HG03045 (cell line): ENCODE measurements around the gene NANOS3.

Experiments used
- ATAC-seq: cut with Tn5 transposase; IDR thresholded peaks from one replicate; pipeline ENCODE4 v1.9.1; 2021; ENCODE audit warnings: mild to moderate bottlenecking, moderate library complexity; ENCODE audit not compliant: unreplicated experiment

The NANOS3 gene

DNA sequence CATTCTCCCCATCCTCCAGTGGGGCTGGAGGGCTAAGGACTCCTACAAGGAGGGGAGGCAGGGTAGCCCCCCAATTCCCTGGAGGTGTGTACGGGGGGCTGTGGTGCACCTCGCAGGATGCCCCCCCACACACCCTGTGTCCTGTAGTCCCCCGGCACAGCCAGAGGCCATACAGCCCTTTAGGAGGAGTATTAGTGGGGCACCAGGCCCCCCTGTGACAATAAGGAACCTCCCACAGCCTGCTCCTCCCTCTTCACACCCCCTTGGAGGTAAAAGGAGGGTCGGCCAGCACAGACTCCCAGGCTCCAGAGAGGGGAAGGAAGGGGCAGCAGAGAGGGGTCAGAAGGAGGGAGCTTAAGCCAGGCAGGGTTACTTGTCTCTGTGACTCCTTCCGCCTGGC is at the start of gene NANOS3:
TSS of gene NANOS3 (plus strand) at position 301 of the 400 bp plus-strand sequence. CDS start 115 bp downstream, outside the sequence.
- ATAC-seq: no peak

DNA sequence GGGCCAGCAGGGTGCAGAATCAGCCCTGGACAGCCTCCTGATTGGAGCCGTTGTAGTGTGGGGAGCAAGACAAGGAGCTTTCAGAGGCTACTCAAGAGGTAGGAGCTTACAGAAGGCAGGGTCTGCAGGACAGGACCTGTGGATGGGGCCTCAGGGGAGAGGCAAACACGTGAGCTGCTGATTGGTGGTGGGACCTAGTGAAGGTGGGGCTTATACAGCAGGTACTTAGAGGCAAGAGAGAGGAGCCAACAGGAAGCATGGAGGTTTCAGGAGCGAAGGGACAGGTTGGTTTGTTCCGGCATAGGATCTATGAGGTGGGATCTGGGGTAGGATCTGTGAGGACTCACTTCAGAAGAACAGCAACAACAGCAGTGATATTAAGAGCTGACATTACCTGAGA is 49.3 kb upstream of the NANOS3 start:
- ATAC-seq: no peak

DNA sequence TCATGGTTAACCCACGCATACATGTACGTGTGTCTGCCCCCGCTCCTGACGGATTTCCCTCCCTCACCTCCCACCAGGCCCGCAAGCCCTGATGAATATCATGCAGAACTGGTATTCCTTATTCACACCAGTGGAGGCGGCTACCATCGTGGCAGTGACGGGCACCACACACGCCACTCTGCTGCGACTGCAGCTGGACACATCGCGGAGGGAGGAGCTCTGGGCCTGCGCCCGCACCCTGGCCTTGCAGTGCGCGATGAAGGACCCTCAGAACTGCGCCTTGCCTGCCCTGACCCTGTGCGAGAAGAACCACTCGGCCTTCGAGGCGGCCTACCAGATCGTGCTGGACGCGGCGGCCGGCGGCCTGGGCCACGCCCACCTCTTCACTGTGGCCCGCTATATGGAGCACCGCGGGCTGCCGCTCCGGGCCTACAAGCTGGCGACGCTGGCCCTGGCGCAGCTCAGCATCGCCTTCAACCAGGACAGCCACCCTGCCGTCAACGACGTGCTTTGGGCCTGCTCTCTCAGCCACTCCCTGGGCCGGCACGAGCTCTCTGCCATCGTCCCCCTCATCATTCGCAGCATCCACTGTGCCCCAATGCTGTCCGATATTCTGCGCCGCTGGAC is 46.7 kb upstream of the NANOS3 start:
- no peak for ATAC-seq

DNA sequence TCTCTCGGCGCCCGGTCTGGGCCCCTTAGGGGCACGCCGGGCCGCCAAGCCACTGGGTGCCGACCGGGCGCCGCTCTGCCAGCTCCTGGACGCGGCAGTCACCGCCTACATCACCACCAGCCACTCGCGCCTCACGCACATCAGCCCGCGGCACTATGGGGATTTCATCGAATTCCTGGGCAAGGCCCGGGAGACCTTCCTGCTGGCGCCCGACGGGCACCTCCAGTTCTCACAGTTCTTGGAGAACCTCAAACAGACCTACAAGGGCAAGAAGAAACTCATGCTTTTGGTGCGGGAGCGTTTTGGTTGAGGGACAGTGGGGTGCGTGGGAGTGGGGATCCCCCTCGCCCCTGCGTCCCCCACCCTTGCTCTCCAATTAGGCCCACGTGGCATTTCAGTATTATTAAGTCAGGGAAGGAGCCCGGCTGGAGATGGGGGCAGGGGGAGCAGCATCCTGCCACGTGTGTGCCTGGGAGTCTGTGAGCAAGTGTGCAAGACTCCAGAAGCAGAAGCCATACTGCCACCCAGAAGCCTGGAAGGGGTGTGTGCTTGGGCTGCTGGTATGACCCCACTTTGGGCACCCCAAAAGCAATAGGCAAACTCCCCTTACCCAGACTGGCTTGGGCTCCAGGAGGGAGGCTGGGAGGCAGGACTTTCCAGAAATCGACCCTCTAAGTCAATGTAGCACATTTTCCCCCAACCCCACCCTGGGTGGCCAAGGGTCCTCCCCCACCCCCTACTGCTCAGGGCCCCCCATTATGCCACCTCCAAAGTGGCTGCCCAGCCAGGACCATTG is 46.0 kb upstream of the NANOS3 start:
- no peak for ATAC-seq

DNA sequence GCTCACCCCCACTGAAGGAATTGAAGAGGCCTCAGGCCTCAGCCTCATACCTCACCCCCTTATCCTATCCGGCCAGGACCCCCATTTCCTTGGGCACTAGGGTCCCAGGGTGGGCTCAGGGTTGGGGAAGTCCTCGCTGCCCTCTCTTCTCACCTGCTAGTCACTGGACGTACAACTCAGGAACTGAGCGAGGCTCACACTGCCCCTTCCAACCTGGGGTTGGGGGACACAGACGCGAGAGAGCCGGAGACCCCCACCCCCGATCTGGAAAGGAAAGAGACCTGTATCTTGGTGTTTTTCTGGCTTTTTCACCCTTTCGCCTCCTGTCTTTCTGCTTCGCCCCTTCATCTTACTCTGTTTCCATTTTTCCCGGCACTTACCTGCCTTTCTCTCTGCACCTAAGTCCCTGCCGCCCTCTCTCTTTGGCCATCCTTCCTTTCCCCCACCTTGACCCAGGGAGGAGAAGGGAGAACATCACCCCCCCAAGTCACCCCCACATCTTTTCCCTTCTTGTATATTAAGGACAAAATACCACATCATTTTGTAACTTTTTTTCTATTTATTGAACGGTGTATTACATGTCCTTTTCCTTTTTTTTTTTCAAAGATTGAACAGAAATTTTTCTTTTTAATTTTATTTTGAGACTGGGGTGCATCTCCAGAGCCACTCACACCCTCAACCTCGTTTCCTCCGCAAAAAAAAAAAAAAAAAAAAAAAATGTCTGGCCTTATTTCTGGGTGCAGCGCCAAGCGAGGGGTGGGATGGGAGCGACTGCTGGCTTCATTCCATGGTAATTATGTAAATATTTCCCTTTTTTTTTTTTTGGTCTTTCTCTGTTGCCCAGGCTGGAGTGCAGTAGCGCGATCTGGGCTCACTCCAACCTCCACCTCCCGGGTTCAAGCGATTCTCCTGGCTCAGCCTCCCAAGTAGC is 45.1 kb upstream of the NANOS3 start:
- no peak for ATAC-seq

DNA sequence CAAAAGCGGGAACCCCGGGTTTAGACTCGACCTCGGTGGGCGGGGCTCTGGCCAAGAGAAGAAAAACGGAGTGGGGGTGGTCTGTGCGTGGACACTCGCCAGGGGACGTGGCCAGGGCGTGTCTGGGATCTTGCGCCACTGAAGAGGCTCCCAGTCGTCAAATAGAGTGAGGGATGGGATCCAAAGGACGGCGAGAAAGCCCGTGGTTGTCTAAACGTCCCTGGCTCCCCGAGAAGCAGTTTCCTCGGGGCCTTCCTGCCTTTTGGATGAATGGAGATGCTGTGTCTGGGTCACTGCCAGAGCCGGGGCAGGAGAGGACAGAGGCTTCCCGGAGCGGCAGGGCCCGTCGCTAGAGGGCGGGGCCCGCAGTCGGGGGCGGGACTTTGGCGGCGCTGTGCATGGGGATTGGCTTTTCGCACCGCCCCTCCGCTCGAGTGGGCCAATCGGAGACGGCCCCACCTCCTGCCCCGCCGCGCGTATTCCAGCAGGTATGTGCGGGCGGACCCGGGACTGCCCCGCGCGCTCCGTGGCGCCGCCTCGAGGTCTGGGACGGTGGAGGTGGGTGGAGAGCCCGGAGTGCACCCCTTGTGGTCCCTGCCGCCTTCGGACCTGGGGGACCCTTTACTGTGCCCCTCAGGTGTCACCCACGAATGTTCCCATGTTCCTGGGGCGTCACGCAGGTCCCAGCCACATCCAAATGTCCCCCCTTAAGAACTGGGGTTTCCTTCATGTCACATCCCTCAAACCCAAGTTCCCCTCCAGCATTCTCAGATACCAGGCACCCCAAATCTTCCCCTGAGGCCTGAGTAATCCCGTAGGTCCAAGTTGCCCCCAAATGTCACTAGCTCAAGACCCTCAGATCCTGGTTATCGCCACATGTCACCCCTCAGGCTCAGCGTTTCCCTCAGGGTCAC is 43.3 kb upstream of the NANOS3 start:
- ATAC-seq: peak; percentile 77

DNA sequence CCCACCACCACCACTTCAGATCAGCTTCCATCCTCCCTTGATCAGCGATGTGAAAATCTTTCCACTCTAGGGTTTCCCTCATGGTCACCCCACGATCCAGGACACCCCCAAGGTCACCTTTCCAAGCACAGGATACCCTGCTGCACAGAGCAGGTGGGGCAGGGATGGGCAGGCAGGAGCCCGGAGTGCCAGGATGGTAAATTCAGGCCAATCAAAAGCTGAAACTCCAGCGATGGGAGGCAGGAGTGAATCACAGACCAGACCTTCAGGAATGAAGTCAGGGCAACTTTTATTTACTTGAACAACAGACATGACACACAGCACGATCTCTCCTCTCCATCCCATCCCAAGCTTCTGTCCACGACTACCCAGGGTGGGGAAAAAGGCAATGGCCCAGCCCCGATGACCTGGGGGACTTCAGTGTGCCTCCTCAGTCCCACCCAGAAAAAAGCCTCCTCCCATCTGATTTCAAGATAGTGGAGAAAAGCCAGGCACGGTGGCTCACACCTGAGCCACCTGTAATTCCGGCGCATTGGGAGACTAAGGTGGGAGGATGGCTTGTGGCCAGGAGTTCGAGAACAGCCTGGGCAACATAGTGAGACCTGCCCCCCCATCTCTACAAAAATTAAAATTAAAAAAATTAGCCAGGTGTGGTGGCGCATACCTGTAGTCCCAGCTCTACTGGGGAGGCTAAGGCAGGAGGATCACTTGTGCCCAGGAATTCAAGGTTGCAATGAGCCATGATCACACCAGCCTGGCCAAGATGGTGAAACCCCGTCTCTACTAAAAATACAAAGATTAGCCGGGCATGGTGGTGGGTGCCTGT is 42.5 kb upstream of the NANOS3 start:
- no peak for ATAC-seq

DNA sequence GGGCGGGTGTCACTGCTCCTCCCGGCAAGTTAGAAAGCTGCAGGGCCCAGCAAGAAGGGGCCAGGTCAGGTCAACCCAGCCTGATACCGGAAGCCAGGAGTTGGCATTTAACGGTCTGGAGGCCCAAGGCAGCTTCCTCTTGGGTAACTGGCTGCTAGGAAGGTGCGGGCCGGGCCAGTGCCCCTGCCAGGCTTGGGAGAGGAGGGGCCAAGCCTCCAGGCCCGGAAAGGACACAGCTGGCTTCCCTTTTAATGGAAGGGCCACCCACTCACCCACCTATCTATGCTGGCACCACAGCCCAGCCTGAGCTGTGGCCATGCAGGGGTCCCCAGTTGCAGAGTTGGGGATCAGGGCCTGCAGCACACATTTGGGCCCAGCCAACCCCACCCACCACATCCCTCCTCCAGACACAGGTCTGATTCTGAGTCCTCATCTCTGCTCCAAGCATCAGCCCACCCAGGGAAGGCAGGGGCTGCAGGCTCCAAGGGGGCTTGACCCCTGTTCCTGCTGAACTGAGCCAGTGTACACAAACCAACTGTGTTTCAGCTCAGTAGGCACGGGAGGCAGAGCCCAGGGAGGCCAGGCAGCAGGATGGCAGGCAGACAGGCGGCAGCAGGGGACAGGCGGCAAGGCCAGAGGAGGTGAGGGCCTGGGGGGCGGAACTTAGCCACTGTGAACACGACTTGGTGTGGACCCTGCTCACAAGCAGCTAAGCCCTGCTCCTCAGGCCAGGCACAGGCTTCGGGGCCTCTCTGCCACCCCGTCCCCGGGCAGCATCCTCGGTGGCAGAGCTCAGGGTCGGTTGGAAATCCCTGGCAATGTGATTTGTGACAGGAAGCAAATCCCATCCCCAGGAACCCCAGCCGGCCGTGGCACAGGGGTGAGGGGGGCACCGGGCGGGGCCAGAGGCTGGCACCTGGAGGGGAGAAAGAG is 40.9 kb upstream of the NANOS3 start:
- no peak for ATAC-seq

DNA sequence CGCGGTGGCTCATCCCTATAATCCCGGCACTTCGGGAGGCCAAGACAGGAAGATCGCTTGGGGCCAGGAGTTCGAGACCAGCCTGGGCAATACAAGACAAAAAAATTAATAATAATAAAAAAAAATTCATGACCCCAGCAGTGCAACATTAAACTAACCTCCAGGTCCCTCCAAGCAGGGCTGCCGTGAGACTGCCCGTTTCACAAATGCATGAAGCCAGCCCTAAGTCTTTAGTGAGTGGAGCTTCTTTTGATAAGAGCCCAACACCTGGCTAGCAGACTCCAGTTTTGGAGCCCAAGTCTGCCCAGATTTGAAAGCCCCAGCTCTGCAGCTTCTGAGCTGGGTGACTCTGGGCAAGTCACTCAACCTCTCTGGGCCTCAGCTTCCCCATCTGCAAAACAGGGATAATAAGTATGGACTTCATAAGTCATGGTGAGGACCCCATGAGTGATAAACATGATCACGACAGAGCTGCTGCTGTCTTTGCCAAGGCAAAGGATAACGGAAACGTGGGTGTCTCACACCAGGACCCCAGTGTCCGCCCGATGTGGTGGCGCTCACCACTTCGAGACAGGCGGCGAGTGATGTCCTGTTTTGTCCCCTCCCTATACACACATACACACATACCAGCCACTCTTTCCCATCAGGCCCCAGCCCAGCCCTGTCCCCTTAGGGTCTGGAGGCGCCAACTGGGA is 38.4 kb upstream of the NANOS3 start:
- no peak for ATAC-seq

DNA sequence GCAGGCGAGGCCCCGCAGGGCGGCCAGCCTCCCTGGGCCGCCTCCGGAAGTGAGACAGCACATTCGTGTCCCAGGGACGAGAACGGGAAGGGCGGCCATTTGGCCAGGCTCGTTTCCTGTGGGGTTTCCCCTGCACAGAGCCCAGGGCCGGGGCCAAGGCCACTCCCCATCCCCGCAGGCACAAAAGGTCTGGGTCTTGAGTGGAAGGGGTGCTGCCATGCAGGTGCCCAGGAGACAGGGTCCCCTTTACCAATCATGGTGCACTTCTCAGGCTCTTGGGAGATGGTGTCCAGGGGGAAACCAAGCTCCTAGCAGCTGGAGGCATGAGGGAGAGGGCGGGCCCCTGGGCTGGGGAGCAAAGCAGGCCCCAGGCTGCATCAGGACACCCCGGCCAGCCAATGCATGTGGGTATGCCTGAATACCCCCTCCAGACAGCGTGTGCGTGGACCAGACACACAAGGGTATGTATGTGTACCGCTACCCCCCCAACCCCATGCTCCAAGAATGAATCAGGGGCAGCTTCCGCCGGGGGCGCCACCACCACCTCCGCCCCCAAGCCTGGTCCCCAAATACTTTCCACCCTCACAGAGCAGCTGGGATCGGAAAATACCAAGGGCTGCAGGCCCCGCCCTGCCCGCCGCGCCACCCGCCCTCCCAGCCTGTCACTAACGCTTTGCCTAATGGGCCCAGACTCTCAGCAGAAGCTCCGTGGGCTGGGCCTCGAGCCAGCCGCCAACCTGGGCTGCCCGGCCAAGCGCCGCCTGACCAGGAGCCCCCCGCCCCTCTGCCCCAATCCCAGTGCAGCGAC is 37.6 kb upstream of the NANOS3 start:
- ATAC-seq: no peak

DNA sequence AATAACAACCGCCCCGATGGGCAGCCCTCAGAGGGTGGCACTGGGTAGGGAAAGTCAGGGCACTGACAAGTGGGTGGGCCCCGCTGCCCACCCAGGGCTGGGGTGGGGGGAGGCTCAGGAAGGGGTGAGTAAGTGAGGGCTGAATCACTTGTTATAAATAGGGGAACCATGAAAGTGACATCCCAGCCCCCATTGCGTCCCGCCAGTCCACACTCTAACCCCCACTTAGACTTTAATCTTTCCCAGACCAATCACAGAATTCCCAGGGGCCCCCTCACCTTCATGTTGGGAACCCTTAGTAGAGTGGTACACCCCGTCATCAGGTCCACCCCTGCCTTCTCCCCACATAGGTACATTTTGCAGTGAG is 37.0 kb upstream of the NANOS3 start:
- ATAC-seq: no peak

DNA sequence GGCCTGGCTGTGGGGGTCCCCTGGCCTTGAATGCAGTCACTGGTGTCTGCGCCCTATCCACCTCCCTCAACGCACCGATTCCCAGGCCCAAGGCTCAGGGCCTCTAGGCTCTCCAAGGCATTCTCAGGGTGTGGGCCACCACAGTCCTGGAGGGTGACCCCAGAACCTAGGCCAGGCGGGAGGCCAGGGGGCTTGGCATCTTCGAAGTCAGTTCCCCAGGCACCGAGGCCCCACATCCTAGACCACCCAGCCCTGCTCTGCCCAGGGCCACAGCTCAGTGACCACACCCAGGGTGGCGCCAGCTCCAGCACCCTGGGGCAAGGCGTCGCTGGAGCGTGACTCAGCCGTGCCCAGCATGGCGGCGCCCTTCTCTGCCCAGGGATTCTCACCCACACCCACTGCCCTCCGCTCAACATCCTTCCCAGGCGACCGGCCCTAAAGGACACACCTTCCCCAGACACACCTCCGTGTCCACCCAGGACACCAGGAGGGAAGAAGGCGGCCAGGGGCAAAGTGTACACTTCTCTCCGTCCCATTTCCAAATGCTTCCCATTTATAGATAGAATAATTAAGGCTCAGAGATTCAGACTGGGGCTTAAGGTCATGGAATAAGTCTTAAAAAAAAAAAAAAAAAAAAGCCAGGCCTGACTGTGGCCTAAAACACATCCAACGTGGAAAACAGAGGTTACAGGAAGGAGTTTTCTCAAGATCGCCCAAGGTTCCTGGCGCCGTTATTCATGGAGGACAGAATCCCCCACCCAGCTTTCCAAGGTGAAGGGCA is 36.4 kb upstream of the NANOS3 start:
- ATAC-seq: no peak

DNA sequence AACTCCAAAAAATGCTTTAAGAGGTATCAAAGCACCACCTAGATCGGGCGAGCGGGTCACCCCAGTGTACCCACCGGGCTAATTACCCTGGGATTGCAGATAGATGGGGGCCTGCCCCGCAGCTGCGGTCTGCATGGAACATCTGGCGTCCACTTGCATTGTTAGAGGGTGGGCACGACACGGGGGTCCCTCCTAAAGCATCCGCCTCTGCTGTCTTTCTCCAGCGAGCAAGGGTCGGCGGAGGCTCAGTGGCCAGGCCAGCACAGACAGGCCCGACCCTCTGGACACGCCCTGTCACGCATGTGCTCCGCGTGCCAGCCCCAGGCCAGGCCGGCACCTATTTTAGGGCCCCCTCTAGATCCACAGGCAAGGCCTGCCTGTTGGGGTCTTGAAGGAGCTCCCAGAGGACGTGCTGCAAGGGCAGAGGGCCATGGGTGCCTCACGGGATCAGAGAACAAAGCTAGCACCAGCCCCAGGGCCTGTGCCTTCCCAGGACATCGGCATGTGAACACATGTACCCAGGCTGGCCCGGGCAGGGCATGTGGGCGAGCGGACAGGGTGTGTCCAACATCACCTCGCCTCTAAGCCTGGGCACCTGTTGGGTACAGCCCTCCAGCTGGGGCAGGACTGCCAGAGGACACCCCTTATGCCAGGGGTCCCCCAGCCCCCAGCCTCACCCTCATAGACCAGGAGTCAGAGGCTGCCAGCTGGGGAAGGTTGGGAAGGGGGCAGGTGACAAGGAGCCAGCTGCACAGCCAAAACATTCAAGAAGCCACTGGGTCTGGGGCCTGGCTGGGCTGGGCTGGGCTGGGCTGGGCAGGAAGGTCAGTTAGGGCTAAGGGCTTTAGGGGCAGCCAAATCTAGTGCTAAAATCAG is 35.6 kb upstream of the NANOS3 start:
- no peak for ATAC-seq

DNA sequence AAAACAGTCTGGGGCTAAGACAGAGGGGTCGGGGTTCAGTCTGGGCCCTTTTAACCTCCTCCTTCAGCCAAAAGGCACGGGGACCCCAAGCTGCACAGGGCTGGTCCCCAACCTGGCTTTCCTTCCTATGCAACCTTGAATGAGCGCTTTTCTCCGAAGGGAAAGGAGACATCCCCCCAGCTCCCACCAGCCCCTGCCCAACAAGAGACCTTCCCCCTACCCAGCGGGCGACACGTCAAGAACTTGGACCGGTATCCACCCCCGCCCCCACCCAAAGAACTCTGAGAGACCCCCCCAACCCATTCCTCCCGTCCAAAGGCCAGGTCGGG is 35.0 kb upstream of the NANOS3 start:
- ATAC-seq: no peak

DNA sequence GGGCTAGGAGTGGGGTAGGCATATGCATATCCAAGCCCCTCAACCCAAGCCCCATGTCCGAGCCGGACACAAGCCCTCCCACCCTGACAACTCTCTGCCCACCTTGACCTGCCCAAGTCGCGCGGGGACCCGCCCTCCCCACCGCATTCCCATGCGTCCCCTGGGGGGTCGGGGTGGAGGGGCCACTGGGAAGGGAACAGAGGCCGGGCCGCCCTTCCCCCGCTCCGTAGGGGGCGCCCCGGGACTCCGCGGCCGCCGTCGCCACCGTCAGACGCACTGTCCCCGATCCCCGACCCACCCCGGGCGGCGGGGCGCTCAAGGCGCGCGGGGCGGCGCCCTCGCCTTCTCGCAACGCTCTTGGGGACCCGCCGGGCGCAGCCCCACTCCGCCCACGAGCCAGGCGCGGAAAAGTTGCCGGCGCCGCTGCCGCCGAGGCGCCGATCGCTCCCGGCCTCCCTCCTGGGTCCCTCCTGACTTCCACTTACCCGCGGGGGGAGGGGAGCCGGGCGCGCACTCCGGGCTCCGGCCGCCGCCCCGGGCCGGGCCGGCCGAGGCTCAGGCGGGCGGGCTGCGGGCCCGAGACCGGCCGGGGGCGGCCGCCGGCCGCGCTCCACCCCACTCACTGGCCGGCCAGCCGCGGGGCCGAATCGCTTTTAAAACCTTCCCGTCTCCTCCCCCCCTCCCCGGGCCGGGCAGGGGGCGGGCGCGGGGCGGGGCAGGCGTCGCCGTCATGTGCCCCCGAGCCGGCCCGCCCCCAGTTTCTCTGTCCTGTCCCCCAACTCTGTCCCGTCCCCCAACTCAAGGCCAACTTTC is 34.4 kb upstream of the NANOS3 start:
- ATAC-seq: peak; percentile 29
